ENCODE measurements around the gene NME1.

GRCh38 chr17:51121620-51122472, 31.5 kb upstream of the NME1 start:
- TF ChIP-seq CTCF (IDR thresholded peaks at IDR 0.05) (no peak), RAD21 (conservative IDR thresholded peaks at IDR 0.05 in 1 of 2, IDR thresholded peaks at IDR 0.05 in 1 of 2) (no peak), JUN (IDR thresholded peaks at IDR 0.05) (peak; percentile 21 to 68; a peak in 3 of 5 replicates), BHLHE40 (IDR thresholded peaks at IDR 0.05; ENCODE audit: low read depth, low read length) (peak; percentile 95), POLR2A (IDR thresholded peaks at IDR 0.05; ENCODE audit: low read length) (peak; percentile 64; the same call in 1 of the 2 replicates), KDM1A (IDR thresholded peaks at IDR 0.05; ENCODE audit: low read depth) (no peak), E2F6 (IDR thresholded peaks at IDR 0.05; ENCODE audit: borderline replicate concordance, low read depth) (peak; percentile 78; the same call in 1 of the 2 replicates)
- TF ChIP-seq, protein P1, sequence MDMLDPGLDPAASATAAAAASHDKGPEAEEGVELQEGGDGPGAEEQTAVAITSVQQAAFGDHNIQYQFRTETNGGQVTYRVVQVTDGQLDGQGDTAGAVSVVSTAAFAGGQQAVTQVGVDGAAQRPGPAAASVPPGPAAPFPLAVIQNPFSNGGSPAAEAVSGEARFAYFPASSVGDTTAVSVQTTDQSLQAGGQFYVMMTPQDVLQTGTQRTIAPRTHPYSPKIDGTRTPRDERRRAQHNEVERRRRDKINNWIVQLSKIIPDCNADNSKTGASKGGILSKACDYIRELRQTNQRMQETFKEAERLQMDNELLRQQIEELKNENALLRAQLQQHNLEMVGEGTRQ (IDR thresholded peaks at IDR 0.05) = peak; percentile 99
